ENCODE results near the gene DPM3. TPM values are rescaled to one million over a fixed set of nuclear protein-coding genes. Genes with fewer than 3 reads are reported as not detected.

Gene DPM3
- total RNA-seq, 2 experiments from 2014 or later: 17.6 to 20.5 TPM

GRCh38 chr1:155183775-155184221 lies 43.5 kb upstream of the DPM3 start:
- intact Hi-C loops (cut with DNase I, micrococcal nuclease): no loop called here
- POLR2A ChIA-PET: interaction anchor here (1.6 kb wide), 1 partner anchor 11 kb away, joined by 5 read pairs; no protein-coding TSS in a partner anchor
- H3K27ac Mint-ChIP-seq: no peak overlapping the region
- H3K9me3 Mint-ChIP-seq: no peaks in the 10 kb centered on the region
- DNase-seq (no peak), ATAC-seq (ENCODE audit: poor library complexity) (no peak)
- Histone ChIP-seq H3K27me3 (ENCODE audit: control insufficient read depth in 1 of 2, insufficient read depth in 2 of 2, low read length in 2 of 2) (no peaks in the 10 kb centered on the region), H3K9me3 (ENCODE audit: control insufficient read depth in 1 of 2, insufficient read depth in 1 of 2, low read length in 2 of 2) (no peaks in the 10 kb centered on the region), H3K4me3 (ENCODE audit: low read length) (no peak overlapping the region), H3K27ac (ENCODE audit: low read depth in 1 of 2, low read length in 2 of 2) (no peak overlapping the region), H3K36me3 (ENCODE audit: insufficient read depth, low read length) (peaks cover 31% of the 10 kb centered on the region), H3K4me1 (ENCODE audit: insufficient read depth, low read length) (no peaks in the 10 kb centered on the region)
- CTCF ChIA-PET: no interaction called here
- H3K36me3 Mint-ChIP-seq (ENCODE audit: low read depth): peaks cover 21% of the 10 kb centered on the region
- peaks cover 6% of the 10 kb centered on the region for H3K4me1 Mint-ChIP-seq (ENCODE audit: low read depth)
- no peaks in the 10 kb centered on the region for H3K27me3 Mint-ChIP-seq
- TF ChIP-seq CTCF (IDR thresholded peaks at IDR 0.05): no peak
- no peak overlapping the region for H3K4me3 Mint-ChIP-seq

- peaks cover 2% of the 10 kb centered on the region for H3K4me1 ChIP-seq (ENCODE audit: insufficient read depth, low read length)
- ChIA-PET POLR2A (no interaction called here), CTCF (no interaction called here)
- no peaks in the 10 kb centered on the region for H3K9me3 Mint-ChIP-seq
- no peak overlapping the region for H3K27ac ChIP-seq (ENCODE audit: low read depth in 1 of 2, low read length in 2 of 2)
- no peak for TF ChIP-seq CTCF (IDR thresholded peaks at IDR 0.05)
- no peak overlapping the region for H3K27ac Mint-ChIP-seq
- no peak for DNase-seq
- peaks cover 30% of the 10 kb centered on the region for H3K36me3 Mint-ChIP-seq (ENCODE audit: low read depth)
- no peaks in the 10 kb centered on the region for H3K27me3 ChIP-seq (ENCODE audit: control insufficient read depth in 1 of 2, insufficient read depth in 2 of 2, low read length in 2 of 2)
- H3K36me3 ChIP-seq (ENCODE audit: insufficient read depth, low read length): peaks cover 45% of the 10 kb centered on the region
- ATAC-seq (ENCODE audit: poor library complexity): no peak
- no peaks in the 10 kb centered on the region for H3K27me3 Mint-ChIP-seq
- intact Hi-C loops (cut with DNase I, micrococcal nuclease): no loop called here
- H3K4me3 ChIP-seq (ENCODE audit: low read length): no peak overlapping the region
- no peaks in the 10 kb centered on the region for H3K9me3 ChIP-seq (ENCODE audit: control insufficient read depth in 1 of 2, insufficient read depth in 1 of 2, low read length in 2 of 2)
- H3K4me1 Mint-ChIP-seq (ENCODE audit: low read depth): no peaks in the 10 kb centered on the region
- no peak overlapping the region for H3K4me3 Mint-ChIP-seq
Measured at GRCh38 chr1:155182052-155182550, 41.8 kb upstream of the DPM3 start.

- peaks cover 8% of the 10 kb centered on the region for H3K4me1 ChIP-seq (ENCODE audit: insufficient read depth, low read length)
- no peak for DNase-seq
- POLR2A ChIA-PET: no interaction called here
- intact Hi-C loops (cut with DNase I, micrococcal nuclease): no loop called here
- no peaks in the 10 kb centered on the region for H3K9me3 ChIP-seq (ENCODE audit: control insufficient read depth in 1 of 2, insufficient read depth in 1 of 2, low read length in 2 of 2)
- no peak for ATAC-seq (ENCODE audit: poor library complexity)
- H3K36me3 ChIP-seq (ENCODE audit: insufficient read depth, low read length): peaks cover 49% of the 10 kb centered on the region
- no peak overlapping the region for H3K4me3 ChIP-seq (ENCODE audit: low read length)
- Mint-ChIP-seq H3K9me3 (no peaks in the 10 kb centered on the region), H3K27ac (no peak overlapping the region), H3K4me3 (no peak overlapping the region), H3K27me3 (no peaks in the 10 kb centered on the region), H3K4me1 (ENCODE audit: low read depth) (peaks cover 5% of the 10 kb centered on the region), H3K36me3 (ENCODE audit: low read depth) (peaks cover 33% of the 10 kb centered on the region)
- no peak for TF ChIP-seq CTCF (IDR thresholded peaks at IDR 0.05)
- CTCF ChIA-PET: no interaction called here
- no peak overlapping the region for H3K27ac ChIP-seq (ENCODE audit: low read depth in 1 of 2, low read length in 2 of 2)
- no peaks in the 10 kb centered on the region for H3K27me3 ChIP-seq (ENCODE audit: control insufficient read depth in 1 of 2, insufficient read depth in 2 of 2, low read length in 2 of 2)
Measured at GRCh38 chr1:155181371-155182051, 41.2 kb upstream of the DPM3 start.

Data from CD4-positive, alpha-beta T cell (primary cell).